GM18520 (cell line): Measurements from ENCODE around the gene PXDN.
"Not testable (repeated sequence)": the region's sequence is repeated elsewhere in the genome, so short reads cannot be mapped to it uniquely, and the experiment has no call there.

ENCODE experiments used
- ATAC-seq: cut with Tn5 transposase; IDR thresholded peaks from one replicate; pipeline ENCODE4 v1.9.1; 2021; ENCODE audit not compliant: unreplicated experiment

The PXDN gene

DNA sequence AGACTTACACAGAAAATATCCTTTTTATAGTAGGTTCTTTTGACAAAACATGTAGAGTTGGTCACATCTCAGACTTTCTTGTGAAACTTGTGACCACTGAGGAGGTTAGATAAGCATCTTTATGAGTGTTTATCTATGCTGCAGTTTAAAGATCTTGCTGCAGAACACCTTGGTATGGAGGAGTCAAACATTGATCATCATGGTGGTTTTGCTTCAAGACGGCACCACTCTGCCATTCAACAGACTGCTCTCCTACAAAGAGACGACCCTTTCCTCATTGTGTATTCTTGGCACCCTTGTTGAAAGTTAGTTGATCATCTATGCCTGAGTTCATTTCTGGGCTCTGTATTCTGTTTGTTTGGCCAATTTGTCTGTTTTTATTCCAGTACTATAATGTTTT lies 20.0 kb downstream of the PXDN start:
- not testable (repeated sequence) for ATAC-seq

DNA sequence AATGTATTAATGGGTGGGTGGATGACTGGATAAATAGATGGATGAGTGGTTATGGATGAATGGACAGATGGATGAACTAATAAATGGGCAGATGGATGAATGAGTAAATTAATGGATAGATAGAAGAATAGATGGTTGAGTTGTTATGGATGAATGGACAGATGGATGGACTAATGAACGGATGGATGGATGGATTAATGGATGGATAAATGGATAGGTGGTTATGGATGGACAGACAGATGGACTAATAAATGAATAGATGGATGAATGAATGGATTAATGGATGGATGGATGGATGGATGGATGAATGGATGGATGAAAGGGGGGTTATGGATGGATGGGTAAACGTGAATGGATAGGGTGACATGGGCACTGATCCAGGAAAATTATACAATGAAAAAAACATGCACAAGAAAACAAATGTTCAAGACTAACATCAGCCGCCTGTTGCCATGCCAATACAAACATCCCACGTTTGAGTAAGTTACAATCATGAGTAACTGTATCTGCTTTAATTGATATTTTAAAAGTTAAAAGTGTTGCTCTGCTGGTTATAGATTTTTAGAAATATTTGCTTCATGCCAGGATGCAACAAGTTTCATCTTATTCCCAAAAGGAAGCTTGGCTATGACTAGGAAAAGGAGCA lies 20.8 kb downstream of the PXDN start:
- ATAC-seq = no peak

DNA sequence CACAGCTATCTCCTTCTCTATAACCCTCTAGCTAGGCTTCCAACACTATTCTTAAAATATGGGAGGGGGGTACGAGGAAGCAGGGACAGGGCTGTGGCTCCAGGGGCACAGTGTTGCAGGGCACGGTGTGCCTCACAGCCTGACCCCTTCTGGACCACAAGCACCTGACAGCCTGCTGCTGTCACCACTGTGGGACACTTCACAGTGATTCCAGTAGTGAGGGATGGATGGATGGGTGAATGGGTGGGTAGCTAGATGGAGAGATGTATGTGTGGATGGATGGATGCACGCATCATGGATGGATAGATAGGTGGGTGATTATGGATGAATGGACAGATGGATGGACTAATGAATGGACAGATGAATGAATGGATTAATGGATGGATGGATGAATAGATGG lies 21.6 kb downstream of the PXDN start:
- no peak for ATAC-seq

DNA sequence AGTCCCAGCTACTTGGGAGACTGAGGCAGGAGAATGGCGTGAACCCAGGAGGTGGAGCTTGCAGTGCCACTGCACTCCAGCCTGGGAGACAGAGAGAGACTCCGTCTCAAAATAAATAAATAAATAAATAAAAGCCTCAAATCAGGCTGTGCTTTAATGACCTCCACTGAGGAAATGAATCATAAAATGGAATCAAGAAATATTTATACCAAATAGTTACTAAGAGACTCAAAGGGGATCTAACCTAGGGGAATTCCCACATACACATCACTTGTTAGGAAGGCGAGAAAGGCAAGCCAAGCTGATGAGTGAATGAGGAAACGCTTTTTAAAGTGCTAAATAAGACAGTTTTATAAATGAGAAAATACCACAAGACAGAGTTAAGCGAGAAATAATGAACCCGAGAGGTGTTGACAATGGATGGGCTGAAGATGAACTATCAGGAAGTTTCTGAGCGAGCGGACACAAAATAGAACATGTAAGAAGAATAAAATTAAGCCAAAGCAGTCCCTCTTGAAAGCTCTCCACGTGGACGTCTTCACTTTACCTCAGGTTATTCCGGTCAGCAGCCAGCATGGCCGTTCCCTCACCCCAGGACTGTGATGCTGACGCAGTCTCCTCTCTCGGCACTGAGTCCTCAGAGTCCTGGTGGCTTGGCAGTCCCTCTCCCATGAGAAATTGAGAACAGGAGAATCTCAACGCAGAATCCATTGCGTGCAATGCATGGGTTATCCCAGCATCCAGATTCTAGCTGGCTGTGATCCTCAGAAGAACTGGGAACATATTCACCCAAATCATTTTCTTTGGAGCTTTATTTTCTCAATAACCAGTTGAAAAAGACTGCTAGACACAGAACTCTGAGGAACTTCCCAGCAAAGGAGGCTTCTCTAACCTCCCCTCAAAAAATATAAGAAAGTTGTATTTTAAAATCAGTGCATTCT lies 22.3 kb downstream of the PXDN start:
- no peak for ATAC-seq

DNA sequence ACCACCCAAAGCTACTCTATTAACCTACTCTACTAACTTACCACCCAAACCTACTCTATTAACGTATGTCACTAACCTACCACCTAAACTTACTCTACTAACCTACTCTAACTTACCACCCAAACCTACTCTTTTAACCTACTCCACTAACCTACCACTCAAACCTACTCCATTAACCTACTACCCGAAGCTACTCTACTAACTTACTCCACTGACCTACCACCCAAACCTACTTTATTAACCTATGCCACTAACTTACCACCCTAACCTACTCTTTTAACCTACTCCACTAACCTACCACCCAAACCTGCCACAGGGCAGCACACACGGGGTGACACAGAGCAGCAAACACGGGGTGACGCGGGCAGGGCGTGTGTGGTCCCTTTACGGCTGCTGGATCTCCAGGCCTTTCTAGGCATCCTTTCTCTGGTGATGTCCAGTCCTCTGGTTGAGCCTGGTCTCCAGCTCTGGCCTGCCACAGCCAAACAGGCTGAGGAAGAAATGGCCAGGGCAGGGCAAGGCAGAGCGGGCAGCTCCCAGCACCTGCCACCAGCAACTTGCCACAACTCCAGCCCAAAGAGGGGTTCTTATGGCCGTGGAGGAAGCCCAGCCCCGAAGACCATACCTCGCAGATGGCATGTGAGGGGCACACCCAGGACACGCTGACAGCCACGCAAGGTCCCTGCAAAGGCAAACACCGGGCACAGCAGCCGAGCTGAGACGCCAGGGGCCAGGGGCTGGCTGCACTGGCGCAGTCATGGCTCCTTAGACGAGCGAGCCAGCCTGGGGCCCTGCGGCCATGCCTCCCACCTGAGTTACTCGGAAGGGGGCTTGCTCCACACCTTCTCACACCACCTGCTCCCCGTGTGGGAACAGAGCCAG lies 25.7 kb downstream of the PXDN start:
- no peak for ATAC-seq

DNA sequence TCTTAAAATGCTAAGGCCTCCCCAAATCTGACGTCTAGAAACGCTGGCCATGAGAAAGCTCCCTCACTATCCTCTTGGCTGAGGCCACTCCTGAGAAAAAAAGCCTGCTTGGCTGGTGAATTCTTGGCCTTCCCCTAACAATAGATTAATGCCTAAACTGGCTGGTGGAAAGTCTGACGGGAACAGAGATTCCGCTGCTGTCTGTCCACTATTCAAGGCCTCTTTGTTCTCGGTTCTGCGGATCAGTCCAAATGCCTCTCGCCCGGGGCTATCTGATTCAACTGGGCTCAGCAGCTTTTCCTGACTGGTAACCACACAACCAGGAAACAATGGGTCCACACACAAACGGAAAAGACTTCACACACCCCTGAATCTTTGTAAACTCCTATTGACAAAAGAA lies 27.2 kb downstream of the PXDN start:
- ATAC-seq = no peak

DNA sequence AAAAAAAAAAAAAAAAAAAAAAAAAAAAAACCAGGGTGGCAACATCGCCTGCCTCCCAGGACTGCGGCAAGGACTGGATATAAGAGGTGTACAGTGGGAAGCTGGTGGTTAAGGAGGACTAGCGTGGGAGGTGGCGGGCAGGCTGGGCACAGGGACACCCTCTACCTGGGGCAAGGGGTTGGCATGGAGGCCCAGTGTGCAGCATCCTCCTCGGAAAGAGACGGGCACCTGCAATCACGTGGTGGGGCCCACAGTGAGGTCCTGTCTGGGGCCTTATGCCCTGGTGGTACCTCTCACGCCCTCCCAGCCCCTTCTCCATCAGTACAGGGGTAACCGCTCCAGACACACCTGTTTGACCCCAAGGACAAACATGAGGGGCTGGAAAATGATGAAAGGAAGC lies 27.9 kb downstream of the PXDN start:
- ATAC-seq = no peak

DNA sequence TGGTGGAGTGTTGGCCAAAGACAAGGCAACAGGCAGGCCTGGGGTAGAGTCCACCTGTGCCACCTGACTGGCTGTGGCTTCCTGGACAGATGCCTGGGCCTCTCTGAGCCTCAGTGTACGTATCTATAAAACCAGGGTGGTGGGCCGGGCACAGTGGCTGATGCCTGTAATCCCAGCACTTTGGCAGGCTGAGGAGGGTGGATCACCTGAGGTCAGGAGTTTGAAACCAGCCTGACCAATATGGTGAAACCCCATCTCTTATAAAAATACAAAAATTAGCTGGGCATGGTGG lies 28.4 kb downstream of the PXDN start:
- ATAC-seq = not testable (repeated sequence)

DNA sequence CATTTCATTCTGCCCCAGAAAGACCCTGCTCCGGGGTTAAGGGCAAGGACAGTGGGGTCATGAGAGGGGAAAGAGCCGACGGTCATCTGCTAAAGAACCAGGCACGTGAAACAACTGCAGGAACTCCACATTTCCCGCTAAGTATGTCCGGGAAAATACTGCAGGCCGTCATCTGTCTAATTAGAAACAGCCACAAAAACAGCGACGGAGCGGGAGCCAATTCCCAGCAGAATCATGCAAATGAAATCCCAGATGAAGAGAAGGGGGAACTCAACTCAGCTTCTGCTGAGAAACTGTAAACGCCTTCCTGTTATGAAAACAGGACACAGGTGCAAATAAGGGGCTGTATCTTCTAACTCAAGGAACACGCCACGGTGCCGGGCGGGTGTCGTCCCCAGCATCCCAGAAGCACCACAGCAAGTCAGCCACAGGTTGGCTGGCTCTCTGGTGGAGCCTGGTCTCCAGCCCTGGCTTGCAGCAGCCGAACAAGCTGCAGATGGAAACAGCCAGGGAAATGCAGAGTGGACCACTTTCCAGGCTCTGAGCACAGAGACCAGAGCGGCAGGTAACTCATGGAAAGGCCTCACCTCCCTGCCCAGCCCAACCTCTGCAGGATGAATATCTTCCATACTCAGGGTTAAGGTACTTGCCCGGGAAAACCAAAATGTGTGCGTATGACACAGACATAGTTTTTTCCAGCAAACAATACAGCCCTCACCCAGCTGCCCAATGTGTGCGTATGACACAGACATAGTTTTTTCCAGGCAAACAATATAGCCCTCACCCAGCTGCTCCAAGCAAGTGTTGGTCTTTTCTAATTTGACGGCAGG lies 28.9 kb downstream of the PXDN start:
- no peak for ATAC-seq

DNA sequence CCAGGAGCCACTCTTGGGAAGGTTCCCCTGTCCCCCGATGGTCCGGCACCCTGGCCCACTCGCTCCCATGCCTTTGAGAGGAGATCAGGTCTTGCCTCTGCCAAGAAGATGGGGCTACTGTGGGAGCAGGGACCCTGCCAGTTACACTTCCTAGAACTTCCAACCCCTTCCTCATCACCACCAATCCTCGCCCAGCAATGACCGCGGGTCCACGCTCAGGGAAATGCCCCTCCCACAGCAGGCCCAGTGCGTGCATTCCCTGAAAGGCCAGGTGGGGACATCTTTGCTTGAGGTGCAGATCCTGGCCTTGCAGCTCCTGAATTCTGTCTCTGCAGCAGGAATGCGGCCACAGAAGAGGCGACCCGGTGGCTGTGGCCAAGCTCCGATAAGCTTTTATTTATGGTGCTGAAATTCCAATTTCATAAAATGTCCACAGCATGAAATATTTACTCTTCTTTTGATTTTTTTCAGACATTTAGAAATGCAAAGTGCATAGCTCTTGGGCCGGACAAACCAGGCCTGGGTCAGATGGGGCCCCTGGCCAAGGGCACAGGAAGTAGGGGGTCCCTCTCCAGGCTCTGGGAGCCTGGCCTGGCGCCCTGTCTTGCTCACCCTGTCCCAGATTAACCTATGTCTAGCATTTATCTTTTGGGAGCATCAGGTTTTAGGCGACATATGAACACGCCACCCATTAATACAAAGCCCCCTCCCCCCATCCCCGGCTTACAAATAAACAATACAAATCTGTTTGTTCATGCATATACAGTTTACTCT lies 29.8 kb downstream of the PXDN start:
- no peak for ATAC-seq

DNA sequence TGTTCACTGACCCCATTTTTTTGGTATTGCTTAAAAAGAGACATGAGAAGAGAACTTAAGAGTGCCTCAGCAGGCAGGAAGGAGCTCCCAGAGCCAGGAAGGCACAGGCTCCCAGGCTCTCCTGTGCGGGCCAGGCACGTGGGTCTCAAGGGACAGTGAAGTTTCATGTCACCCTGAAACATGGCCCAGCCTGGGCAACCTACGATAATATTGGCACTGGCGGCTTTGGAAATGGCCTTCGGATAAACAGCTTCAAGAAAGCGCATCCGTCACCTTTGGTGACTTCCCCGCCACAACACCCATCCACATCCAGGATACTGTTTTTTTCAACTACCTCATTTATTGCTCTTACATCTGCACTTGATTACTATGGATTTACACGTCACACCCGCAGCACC lies 30.5 kb downstream of the PXDN start:
- ATAC-seq = no peak

DNA sequence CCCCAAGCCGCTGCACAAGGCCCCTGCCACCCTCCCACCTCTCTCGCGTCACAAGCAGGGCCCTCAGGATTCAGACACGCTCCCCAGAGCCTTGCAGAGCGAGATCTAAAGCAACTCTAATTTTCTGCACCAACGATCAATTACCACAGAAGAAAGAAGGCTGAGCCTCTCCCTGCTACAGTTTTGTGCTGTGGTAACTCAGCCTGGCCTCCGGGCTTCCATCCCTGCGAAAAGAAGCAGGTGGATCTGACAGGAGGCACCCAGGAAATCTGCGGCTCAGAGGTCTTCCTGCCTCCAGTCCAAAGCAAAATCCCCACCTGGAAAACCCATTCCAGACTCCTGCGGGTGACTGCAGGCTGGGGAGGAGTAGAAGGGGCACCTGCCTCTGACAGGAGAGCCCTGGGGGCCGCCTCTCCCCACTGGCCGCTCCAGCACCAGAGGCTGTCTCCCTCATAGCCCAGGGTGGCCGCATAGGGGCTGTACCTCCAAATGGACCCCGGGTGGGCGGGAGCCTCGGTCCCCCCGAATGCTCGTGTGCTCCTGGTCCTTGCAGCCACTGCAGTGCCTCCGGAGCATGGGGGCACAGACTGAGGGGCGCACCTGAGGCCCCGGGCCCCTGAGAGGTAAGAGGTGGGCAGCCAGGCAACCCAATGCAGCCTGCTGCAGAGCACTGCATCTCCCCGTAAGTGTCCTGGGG lies 31.0 kb downstream of the PXDN start:
- no peak for ATAC-seq

DNA sequence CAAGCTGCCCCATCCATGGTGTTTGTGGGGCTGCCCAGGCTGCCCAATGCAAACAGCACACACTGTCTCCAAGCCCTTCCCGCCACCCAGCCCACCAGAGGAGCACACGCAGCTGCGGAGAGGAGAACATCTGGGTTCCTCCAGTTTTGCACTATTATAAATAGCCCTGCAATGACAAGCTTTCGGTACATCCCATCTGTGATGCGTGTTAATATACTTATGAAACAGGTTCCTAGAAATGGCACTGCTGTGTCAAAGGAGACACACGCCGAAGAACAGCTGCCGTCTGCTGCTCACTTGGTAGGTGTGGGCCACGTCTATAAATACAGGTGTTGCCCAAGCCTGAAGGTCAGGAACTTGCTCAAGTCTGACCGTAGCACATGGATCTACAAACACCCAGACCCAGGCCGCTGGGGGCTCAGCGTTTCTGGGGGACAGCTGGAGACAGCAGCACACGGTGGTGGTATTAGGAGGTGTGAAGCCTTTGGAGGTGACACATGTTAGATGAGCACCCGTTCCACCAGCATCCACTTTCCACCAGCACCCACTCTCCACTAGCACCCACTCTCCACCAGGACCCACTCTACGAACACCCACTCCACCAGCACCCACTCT lies 34.3 kb downstream of the PXDN start:
- ATAC-seq = no peak

DNA sequence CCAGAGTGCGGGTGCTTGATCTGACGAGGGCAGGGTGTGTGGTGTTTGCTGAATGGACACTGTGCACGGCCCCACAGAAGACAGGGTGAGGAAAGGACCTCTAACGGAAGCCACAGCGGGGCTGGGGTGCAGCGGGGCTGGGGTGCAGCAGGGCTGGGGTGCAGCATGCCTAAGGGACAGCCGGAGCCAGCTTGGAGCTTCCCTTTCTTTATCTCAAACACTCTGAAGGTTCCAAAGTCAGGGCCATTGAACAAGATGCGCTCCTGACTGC lies 35.0 kb downstream of the PXDN start:
- no peak for ATAC-seq

DNA sequence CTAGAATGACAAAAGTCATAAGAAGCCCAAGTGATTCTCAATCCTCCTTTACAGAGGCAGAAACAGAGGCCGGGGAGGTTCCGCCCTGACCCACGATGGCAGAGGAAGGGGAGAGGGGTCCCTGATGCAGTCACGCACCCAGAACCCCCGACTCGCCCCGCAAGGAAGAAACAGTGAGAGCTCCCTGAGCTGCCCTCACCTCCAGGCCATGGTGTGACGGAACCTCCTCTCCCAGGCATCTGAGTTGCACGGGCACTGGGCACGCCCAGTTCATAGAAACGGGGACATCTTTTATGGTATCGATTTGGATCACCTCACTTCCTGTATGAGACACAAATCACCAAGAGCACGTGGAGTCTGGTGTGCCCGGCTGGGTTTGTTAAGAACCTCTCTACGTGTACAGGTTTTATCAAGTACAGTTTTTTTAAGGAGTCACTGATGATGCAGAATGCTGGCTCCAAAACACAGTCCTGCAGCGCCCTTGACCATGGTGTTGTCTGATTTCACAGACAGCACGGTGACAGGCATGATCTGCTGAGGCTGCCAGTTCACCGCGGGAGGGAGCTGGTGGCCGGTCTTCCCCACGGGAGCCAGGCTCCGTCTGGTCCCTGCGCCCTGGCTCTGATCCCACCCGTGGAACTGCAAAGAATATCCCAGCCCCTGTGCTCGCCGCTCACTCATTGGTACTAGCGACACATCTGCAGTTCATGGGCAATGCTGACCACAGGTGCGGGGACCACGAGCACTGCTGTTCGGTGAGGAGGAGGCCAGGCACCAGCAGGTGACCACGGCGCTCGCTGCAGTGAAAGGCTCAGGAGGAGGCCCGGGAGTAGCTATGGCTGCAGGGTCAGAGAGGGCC lies 35.6 kb downstream of the PXDN start:
- ATAC-seq = no peak

DNA sequence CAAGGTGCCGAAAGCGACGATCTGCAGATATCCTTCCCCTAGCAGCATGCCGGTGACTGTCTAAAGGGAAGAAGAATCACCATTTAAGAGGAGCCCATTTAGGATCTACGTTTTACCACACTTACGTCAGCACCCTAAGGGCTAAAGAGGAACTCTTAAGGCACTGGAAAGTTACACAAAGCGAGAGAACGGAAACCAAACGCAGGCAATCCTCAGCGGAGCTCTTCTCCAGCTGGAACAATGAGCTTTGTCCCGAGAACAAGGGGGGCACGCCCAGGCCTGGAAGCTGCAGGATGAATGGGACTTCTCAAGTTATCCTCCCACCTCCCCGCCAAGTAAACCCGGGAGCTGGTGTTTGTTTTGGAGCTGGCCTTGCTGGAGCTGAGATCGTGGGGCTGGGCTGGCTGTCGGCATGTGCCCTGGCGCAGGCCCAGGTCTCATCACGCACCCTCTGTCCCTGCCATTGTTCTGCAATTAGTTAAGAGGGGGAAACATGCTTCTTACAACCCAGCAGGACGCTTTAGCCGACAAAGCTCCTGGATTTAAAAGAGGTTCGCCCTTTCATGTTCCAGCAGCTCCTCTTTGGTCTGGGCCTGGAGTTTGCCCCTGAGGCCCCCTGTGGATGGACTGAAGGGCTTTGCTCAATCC lies 36.4 kb downstream of the PXDN start:
- ATAC-seq = no peak

DNA sequence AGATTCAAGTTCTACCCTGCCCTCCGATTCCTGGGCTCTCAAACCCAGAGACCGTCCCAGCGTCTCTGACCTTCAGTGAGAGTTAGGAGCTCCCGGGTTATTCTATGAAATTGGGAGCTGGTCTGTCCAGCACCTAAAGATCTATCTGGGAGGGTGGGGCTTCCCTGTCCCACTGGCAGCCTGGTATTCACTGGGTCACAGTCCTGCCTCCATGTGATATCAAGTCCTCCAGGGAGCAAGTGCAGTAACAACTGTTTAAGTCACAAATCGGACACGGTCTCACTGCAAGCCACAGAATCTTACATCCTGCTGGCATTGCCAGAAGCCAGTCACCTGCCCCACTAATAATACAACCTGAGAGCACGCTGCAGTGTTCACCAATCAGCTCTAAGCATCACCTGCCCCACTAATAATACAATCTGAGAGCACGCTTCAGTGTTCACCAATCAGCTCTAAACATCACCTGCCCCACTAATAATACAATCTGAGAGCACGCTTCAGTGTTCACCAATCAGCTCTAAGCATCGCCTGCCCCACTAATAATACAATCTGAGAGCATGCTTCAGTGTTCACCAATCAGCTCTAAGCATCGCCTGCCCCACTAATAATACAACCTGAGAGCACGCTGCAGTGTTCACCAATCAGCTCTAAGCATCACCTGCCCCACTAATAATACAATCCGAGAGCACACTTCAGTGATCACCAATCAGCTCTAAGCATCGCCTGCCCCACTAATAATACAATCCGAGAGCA lies 38.0 kb downstream of the PXDN start:
- ATAC-seq = not testable (repeated sequence)
